ENCODE measurements around the gene JUNB.

GRCh38 chr19:12800466-12800770 is 9.1 kb downstream of the JUNB start:
- TF ChIP-seq CTCF (IDR thresholded peaks at IDR 0.05; ENCODE audit: low read length) (no peak), EZH2 (optimal IDR thresholded peaks at IDR 0.05; ENCODE audit: low read depth, low read length) (no peak), EZH2phosphoT487 (IDR thresholded peaks at IDR 0.05; ENCODE audit: low read length) (no peak)
